Measurements from ENCODE around the gene TACSTD2.

The TACSTD2 gene

GRCh38 chr1:58576325-58576726 is 726 bp downstream of the TACSTD2 start:
- TF ChIP-seq EZH2phosphoT487 (IDR thresholded peaks at IDR 0.05; ENCODE audit: borderline replicate concordance) (no peak), CTCF (conservative IDR thresholded peaks at IDR 0.05; ENCODE audit: low read length) (no peak)
- H2AFZ ChIP-seq (ENCODE audit: low read length): no peak overlapping the region

GRCh38 chr1:58575551-58576324 is 1.3 kb downstream of the TACSTD2 start:
- Histone ChIP-seq H3K4me3 (ENCODE audit: low read length, poor library complexity, severe bottlenecking) (no peak overlapping the region), H3K9me2 (replicated peaks; ENCODE audit: low read depth, low read length) (no peaks in the 10 kb centered on the region), H3K9me3 (ENCODE audit: insufficient read depth, low read depth, low read length) (no peaks in the 10 kb centered on the region), H3F3A (ENCODE audit: low read depth) (no peaks in the 10 kb centered on the region), H4K20me1 (ENCODE audit: insufficient read depth, low read length, poor library complexity, severe bottlenecking) (no peaks in the 10 kb centered on the region), H3K4me2 (ENCODE audit: low read depth, low read length, poor library complexity, severe bottlenecking) (no peak overlapping the region), H3K27me3 (ENCODE audit: insufficient read depth, low read length, poor library complexity, severe bottlenecking) (no peaks in the 10 kb centered on the region), H3K4me1 (ENCODE audit: insufficient read depth, low read length, poor library complexity, severe bottlenecking) (no peaks in the 10 kb centered on the region), H3K9ac (ENCODE audit: low read depth, low read length, poor library complexity, severe bottlenecking) (no peak overlapping the region), H3K36me3 (ENCODE audit: insufficient read depth, low read length) (no peaks in the 10 kb centered on the region), H2AFZ (ENCODE audit: low read length) (no peak overlapping the region), H3K79me2 (ENCODE audit: insufficient read depth, low read length) (no peaks in the 10 kb centered on the region)
- TF ChIP-seq CTCF (conservative IDR thresholded peaks at IDR 0.05; ENCODE audit: low read length) (no peak), EZH2phosphoT487 (IDR thresholded peaks at IDR 0.05; ENCODE audit: borderline replicate concordance) (no peak)

More at GRCh38 chr1:58576325-58576726, 726 bp downstream of the TACSTD2 start:
- no peaks in the 10 kb centered on the region for H3K9me3 ChIP-seq (ENCODE audit: insufficient read depth, low read depth, low read length)
- H3K4me3 ChIP-seq (ENCODE audit: low read length, poor library complexity, severe bottlenecking): no peak overlapping the region
- H3K36me3 ChIP-seq (ENCODE audit: insufficient read depth, low read length): no peaks in the 10 kb centered on the region
- no peaks in the 10 kb centered on the region for H3F3A ChIP-seq (ENCODE audit: low read depth)
- no peaks in the 10 kb centered on the region for H3K9me2 ChIP-seq (replicated peaks; ENCODE audit: low read depth, low read length)
- no peak overlapping the region for H3K9ac ChIP-seq (ENCODE audit: low read depth, low read length, poor library complexity, severe bottlenecking)
- no peaks in the 10 kb centered on the region for H3K27me3 ChIP-seq (ENCODE audit: insufficient read depth, low read length, poor library complexity, severe bottlenecking)
- H3K4me1 ChIP-seq (ENCODE audit: insufficient read depth, low read length, poor library complexity, severe bottlenecking): no peaks in the 10 kb centered on the region
- H3K4me2 ChIP-seq (ENCODE audit: low read depth, low read length, poor library complexity, severe bottlenecking): no peak overlapping the region
- no peaks in the 10 kb centered on the region for H3K79me2 ChIP-seq (ENCODE audit: insufficient read depth, low read length)
- H4K20me1 ChIP-seq (ENCODE audit: insufficient read depth, low read length, poor library complexity, severe bottlenecking): no peaks in the 10 kb centered on the region

GRCh38 chr1:58574816-58575215 is 2.2 kb downstream of the TACSTD2 start:
- no peak overlapping the region for H3K9ac ChIP-seq (ENCODE audit: low read depth, low read length, poor library complexity, severe bottlenecking)
- H3K9me2 ChIP-seq (replicated peaks; ENCODE audit: low read depth, low read length): no peaks in the 10 kb centered on the region
- no peaks in the 10 kb centered on the region for H3K79me2 ChIP-seq (ENCODE audit: insufficient read depth, low read length)
- no peak overlapping the region for H2AFZ ChIP-seq (ENCODE audit: low read length)
- no peaks in the 10 kb centered on the region for H3K36me3 ChIP-seq (ENCODE audit: insufficient read depth, low read length)
- no peaks in the 10 kb centered on the region for H3K4me1 ChIP-seq (ENCODE audit: insufficient read depth, low read length, poor library complexity, severe bottlenecking)
- no peaks in the 10 kb centered on the region for H3K27me3 ChIP-seq (ENCODE audit: insufficient read depth, low read length, poor library complexity, severe bottlenecking)
- no peaks in the 10 kb centered on the region for H3K9me3 ChIP-seq (ENCODE audit: insufficient read depth, low read depth, low read length)
- no peaks in the 10 kb centered on the region for H3F3A ChIP-seq (ENCODE audit: low read depth)
- TF ChIP-seq CTCF (conservative IDR thresholded peaks at IDR 0.05; ENCODE audit: low read length) (no peak), EZH2phosphoT487 (IDR thresholded peaks at IDR 0.05; ENCODE audit: borderline replicate concordance) (no peak)
- no peak overlapping the region for H3K4me3 ChIP-seq (ENCODE audit: low read length, poor library complexity, severe bottlenecking)
- no peak overlapping the region for H3K4me2 ChIP-seq (ENCODE audit: low read depth, low read length, poor library complexity, severe bottlenecking)
- H4K20me1 ChIP-seq (ENCODE audit: insufficient read depth, low read length, poor library complexity, severe bottlenecking): no peaks in the 10 kb centered on the region
